SK-MEL-5 (cell line): ENCODE measurements around the gene PPM1A. TPM values are rescaled to one million over a fixed set of nuclear protein-coding genes. Genes with fewer than 3 reads are reported as not detected.

Experiments used
- DNase-seq: peaks from one replicate; pipeline ENCODE4 v3.0.0-alpha.2; 2016; ENCODE audit warnings: low read depth, low spot score
- in situ Hi-C: cut with HindIII; loops from 2 replicates; pipeline ENCODE4 v1.10.0; 2016; ENCODE audit warnings: low sequenced_read_pairs, high pct_unique_total_duplicates, low pct_unique_long_range_greater_than_20kb
- total RNA-seq: library from RNA; depleted of rRNA; stranded (reverse); fragments of >200 nt; shearing (Covaris generic); gene quantifications from 2 replicates; pipeline ENCODE4 v1.2.3, GENCODE V29; 2014

Gene PPM1A
- total RNA-seq, 1 experiment from 2014 or later: 22.7 TPM

GRCh38 chr14:60220917-60221316, 28.1 kb upstream of the PPM1A start:
- no peak for DNase-seq
- in situ Hi-C loops: no loop called here

DNA sequence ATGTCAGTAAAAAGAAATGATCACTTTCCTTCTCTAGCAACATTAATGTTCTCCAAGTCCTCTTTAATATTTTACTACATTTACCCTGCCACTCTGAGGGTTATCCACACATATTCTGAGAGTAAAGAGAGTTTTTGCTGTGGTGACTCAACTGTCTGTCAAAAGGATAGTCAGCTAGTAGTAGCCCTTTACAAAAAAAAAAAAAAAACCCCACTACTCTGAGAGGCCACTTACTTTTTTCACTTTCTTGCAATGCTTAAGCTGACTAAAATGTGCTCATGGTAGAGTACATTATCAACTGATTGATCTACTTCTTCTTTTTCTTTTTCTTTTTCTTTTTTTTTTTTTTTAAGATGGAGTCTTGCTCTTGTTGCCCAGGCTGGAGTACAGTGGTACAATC, 27.6 kb upstream of the PPM1A start:
- no peak for DNase-seq
- in situ Hi-C loops: no loop called here

GRCh38 chr14:60222820-60223219, 26.2 kb upstream of the PPM1A start:
- in situ Hi-C loops: no loop called here
- no peak for DNase-seq

GRCh38 chr14:60225265-60225664, 23.8 kb upstream of the PPM1A start:
- DNase-seq: no peak
- in situ Hi-C loops: no loop called here

DNA sequence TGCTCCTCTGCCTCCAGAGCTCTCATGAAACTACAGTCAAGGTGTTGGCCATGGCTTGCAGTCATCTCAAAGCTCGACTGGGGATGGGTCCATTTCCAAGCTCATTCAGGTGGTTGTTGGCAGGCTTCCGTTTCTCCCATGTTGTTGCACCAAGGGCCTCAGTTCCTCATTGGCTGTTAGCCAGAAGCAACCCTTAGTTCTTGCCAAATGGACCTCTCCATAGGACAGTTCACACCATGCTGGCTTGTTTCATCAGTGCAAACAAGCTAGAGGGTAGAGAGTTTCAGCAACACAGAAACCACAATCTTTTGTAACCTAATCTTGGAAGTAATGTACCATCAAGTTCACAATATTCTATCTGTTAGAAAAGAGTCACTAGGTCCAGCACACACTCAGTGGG, 22.7 kb upstream of the PPM1A start:
- in situ Hi-C loops: no loop called here
- DNase-seq: no peak

GRCh38 chr14:60227291-60227690, 21.7 kb upstream of the PPM1A start:
- DNase-seq: no peak
- in situ Hi-C loops: no loop called here

DNA sequence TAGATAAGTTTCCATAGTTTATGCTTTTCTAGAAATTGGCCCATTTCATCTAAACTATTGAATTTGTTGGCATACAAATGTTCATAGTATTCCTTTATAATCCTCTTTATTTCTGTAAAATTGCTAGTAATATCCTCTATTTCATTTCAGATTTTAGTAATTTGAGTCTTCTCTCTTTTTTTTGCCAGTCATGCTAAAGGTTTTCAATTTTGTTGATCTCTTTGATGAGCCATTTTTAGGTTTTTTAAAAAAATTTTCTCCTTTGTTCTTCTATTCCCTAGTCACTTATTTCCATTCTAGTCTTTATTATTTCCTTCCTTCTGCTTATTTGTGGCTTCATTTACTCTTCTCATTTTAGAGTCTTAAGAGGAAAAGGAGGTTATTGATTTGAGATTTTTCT, 19.4 kb upstream of the PPM1A start:
- in situ Hi-C loops: no loop called here
- no peak for DNase-seq

- in situ Hi-C loops: no loop called here
Observed at GRCh38 chr14:60232185-60232584, 16.8 kb upstream of the PPM1A start.

GRCh38 chr14:60233251-60233650, 15.8 kb upstream of the PPM1A start:
- in situ Hi-C loops: no loop called here
- DNase-seq: peak; percentile 39

More at GRCh38 chr14:60232185-60232584, 16.8 kb upstream of the PPM1A start:
- no peak for DNase-seq

DNA sequence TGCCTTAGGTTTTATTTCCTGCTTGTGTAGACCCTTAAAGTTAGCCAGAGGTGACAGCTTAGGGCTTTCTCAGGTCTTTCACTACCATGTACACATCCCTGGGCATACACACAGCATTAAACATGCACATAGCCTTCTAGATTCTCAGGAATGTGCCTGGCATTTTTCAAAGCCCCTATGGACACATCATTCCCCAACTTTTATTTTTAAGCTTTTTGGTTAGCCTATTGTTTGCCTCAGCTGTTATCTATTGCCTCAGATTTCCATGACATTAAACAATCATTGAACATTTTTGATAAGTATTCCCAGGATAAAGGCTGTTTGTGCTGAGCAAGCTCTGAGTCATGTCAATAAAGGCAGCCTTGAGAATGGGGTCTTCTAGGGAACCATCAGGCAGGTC, 15.1 kb upstream of the PPM1A start:
- in situ Hi-C loops: no loop called here
- no peak for DNase-seq

GRCh38 chr14:60235440-60235839, 13.6 kb upstream of the PPM1A start:
- in situ Hi-C loops: no loop called here

GRCh38 chr14:60238955-60239354, 10.1 kb upstream of the PPM1A start:
- DNase-seq: no peak
- in situ Hi-C loops: no loop called here

More at GRCh38 chr14:60235440-60235839, 13.6 kb upstream of the PPM1A start:
- DNase-seq: peak; percentile 46

GRCh38 chr14:60240139-60240856, 8.7 kb upstream of the PPM1A start:
- DNase-seq: no peak
- in situ Hi-C loops: no loop called here

DNA sequence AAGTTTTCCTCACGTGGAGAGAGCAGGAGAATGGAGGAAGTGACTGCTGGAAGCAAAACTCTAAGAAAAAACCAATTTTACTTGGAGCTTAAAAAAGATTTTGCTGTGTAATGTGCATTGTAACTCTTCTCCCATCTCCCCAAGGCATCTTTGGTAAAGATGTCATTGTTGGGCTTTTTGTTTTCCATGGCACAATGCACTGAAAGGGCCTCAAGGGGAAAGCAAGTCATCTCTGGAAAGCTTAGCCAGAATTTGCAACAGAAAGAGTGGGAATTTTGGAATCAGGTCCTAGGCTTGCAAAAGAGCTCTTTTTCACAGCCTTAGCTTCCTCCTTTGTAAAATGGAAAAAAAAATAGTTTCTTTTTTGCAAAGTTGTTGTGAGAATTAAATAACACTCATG, 7.9 kb upstream of the PPM1A start:
- in situ Hi-C loops: no loop called here
- DNase-seq: no peak

DNA sequence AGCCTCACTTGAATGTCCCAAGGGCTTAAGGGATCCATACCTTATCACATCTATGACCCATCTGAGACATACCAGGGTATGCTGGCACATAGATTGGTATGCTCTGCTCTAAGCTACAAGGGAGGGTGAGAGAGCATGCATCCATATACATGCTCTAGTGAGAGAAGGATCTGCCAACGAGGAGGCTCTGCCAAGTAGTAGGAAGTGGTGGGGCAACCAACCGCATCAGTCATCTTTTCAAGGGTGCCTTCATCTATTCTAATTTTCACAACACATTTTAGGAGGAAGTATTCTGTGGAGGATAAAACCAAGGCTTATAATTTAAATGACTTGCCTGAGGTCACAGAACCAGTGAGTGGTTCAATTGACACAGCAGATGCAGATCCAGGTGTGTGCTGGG, 6.6 kb upstream of the PPM1A start:
- in situ Hi-C loops: no loop called here

DNA sequence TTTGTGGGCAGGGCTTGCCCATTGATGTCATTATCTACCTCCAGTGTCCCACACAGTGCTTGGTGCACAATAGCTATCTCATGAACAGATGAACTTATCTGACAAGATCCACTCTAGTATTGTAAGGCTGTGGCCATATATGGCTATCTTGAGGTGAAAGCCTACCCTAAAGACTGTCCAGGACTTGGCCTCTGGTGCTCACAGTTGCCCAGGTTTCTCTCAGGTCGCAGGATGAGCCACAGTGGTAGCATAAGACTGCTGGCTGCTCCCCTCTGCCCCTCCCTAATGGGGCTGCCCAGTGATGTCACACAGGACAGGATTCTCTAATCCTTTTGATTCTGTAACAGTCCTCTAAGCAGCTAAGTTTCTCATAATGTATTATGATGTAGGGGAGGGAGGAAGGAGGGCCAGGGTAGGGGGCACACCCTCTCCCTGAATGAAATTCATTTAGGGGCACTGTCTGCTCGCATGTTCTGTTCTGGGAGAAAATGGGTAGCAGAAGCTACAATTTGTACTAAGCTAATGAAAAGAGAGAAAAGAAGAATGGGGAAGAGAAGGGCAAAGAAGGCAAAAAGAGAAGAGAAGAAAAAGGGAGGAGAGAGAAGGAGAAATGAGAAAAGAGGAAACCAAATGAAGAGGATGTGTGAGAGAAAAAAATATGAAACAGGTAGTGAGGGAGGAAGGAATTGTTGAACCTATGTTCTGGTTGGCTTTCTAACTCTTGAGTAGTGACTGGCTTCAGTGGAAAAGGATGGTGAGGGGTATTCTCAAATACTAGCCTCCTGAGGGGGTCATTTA, 3.4 kb upstream of the PPM1A start:
- in situ Hi-C loops: no loop called here
- no peak for DNase-seq

More for the DNA sequence above, 6.6 kb upstream of the PPM1A start:
- DNase-seq: no peak

DNA sequence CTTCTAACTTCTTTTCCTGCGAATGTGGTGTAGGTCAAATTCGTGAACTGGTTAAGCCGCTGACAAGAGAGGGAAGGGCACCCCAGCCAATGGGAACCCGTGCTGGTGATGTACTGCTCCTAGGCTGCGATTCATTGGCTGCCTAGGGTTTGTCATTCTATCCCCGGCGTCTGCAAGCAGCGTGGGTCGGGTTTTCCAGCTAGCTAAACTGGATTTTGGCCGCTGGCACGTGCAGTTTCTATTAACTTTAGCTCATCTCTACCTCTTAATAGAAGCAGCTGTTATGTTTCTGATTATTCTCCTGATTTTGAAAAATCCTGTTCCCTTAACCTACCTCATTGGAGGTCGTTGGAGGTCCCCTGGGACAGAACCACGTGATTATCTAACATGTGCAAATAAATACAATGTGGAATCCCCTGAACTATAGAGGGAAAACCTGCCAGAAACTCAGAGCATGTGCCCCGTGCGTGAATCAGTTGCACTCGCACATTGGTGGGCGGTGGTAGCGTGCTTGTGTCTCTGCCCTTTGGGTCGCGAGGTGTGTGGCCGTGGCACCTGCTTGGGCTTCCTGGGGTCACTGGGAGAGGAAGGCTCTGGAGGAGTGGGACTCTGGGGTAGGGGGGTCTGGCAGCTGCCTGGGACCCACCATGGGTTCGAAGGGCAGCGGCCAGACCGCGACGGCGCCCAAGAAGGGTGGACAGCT, 876 bp upstream of the PPM1A start:
- peak; percentile 85 for DNase-seq
- in situ Hi-C loops: no loop called here
